Measurements from ENCODE around the gene CLEC18A.
"Not testable (repeated sequence)": the region's sequence is repeated elsewhere in the genome, so short reads cannot be mapped to it uniquely, and the experiment has no call there.

The CLEC18A gene

GRCh38 chr16:69965661-69966054, 14.5 kb downstream of the CLEC18A start:
- not testable (repeated sequence) for H3K79me2 ChIP-seq; H3K4me3 ChIP-seq (ENCODE audit: low read depth, low read length); H3K9ac ChIP-seq; H3K27ac ChIP-seq; H3K4me2 ChIP-seq (ENCODE audit: low read length); H3K4me1 ChIP-seq; H2AFZ ChIP-seq; H3K36me3 ChIP-seq (ENCODE audit: control insufficient read depth, insufficient read depth, low read length); H3K27me3 ChIP-seq (ENCODE audit: control insufficient read depth, insufficient read depth, low read length); H3K9me3 ChIP-seq (ENCODE audit: control insufficient read depth, low read length)

GRCh38 chr16:69967688-69968087, 16.6 kb downstream of the CLEC18A start:
- H3K79me2 ChIP-seq; H2AFZ ChIP-seq; H3K4me2 ChIP-seq (ENCODE audit: low read length); H3K27me3 ChIP-seq (ENCODE audit: control insufficient read depth, insufficient read depth, low read length); H3K36me3 ChIP-seq (ENCODE audit: control insufficient read depth, insufficient read depth, low read length); H3K9me3 ChIP-seq (ENCODE audit: control insufficient read depth, low read length); H3K27ac ChIP-seq; H3K4me1 ChIP-seq; H3K4me3 ChIP-seq (ENCODE audit: low read depth, low read length); H3K9ac ChIP-seq: not testable (repeated sequence)

- H2AFZ ChIP-seq; H3K79me2 ChIP-seq; H3K27me3 ChIP-seq (ENCODE audit: control insufficient read depth, insufficient read depth, low read length); H3K27ac ChIP-seq; H3K4me3 ChIP-seq (ENCODE audit: low read depth, low read length); H3K9me3 ChIP-seq (ENCODE audit: control insufficient read depth, low read length); H3K9ac ChIP-seq; H3K36me3 ChIP-seq (ENCODE audit: control insufficient read depth, insufficient read depth, low read length); H3K4me1 ChIP-seq; H3K4me2 ChIP-seq (ENCODE audit: low read length): not testable (repeated sequence)
These were observed 17.0 kb downstream of the CLEC18A start for GRCh38 chr16:69968125-69968524.

GRCh38 chr16:69969657-69970056, 18.5 kb downstream of the CLEC18A start:
- not testable (repeated sequence) for H3K4me3 ChIP-seq (ENCODE audit: low read depth, low read length); H2AFZ ChIP-seq; H3K4me1 ChIP-seq; H3K27ac ChIP-seq; H3K27me3 ChIP-seq (ENCODE audit: control insufficient read depth, insufficient read depth, low read length); H3K9ac ChIP-seq; H3K4me2 ChIP-seq (ENCODE audit: low read length); H3K79me2 ChIP-seq; H3K9me3 ChIP-seq (ENCODE audit: control insufficient read depth, low read length); H3K36me3 ChIP-seq (ENCODE audit: control insufficient read depth, insufficient read depth, low read length)

- not testable (repeated sequence) for H3K79me2 ChIP-seq; H3K27me3 ChIP-seq (ENCODE audit: control insufficient read depth, insufficient read depth, low read length); H3K36me3 ChIP-seq (ENCODE audit: control insufficient read depth, insufficient read depth, low read length); H3K9ac ChIP-seq; H3K4me2 ChIP-seq (ENCODE audit: low read length); H3K27ac ChIP-seq; H3K4me1 ChIP-seq; H2AFZ ChIP-seq; H3K4me3 ChIP-seq (ENCODE audit: low read depth, low read length); H3K9me3 ChIP-seq (ENCODE audit: control insufficient read depth, low read length)
These were observed 21.0 kb downstream of the CLEC18A start for GRCh38 chr16:69972120-69972519.

- H3K27ac ChIP-seq; H2AFZ ChIP-seq; H3K36me3 ChIP-seq (ENCODE audit: control insufficient read depth, insufficient read depth, low read length); H3K4me2 ChIP-seq (ENCODE audit: low read length); H3K9me3 ChIP-seq (ENCODE audit: control insufficient read depth, low read length); H3K27me3 ChIP-seq (ENCODE audit: control insufficient read depth, insufficient read depth, low read length); H3K79me2 ChIP-seq; H3K4me1 ChIP-seq; H3K4me3 ChIP-seq (ENCODE audit: low read depth, low read length); H3K9ac ChIP-seq: not testable (repeated sequence)
These were observed 21.8 kb downstream of the CLEC18A start for GRCh38 chr16:69972935-69973334.

- not testable (repeated sequence) for H2AFZ ChIP-seq; H3K9ac ChIP-seq; H3K4me2 ChIP-seq (ENCODE audit: low read length); H3K27ac ChIP-seq; H3K9me3 ChIP-seq (ENCODE audit: control insufficient read depth, low read length); H3K4me1 ChIP-seq; H3K79me2 ChIP-seq; H3K4me3 ChIP-seq (ENCODE audit: low read depth, low read length); H3K27me3 ChIP-seq (ENCODE audit: control insufficient read depth, insufficient read depth, low read length); H3K36me3 ChIP-seq (ENCODE audit: control insufficient read depth, insufficient read depth, low read length)
These were observed 34.1 kb downstream of the CLEC18A start for GRCh38 chr16:69985196-69985595.

GRCh38 chr16:69997956-69998355, 46.8 kb downstream of the CLEC18A start:
- not testable (repeated sequence) for H3K4me3 ChIP-seq (ENCODE audit: low read depth, low read length); H3K4me2 ChIP-seq (ENCODE audit: low read length); H3K4me1 ChIP-seq; H3K27ac ChIP-seq; H3K27me3 ChIP-seq (ENCODE audit: control insufficient read depth, insufficient read depth, low read length); H3K36me3 ChIP-seq (ENCODE audit: control insufficient read depth, insufficient read depth, low read length); H3K79me2 ChIP-seq; H3K9ac ChIP-seq; H2AFZ ChIP-seq; H3K9me3 ChIP-seq (ENCODE audit: control insufficient read depth, low read length)

GRCh38 chr16:69999801-70000200, 48.7 kb downstream of the CLEC18A start:
- not testable (repeated sequence) for H3K36me3 ChIP-seq (ENCODE audit: control insufficient read depth, insufficient read depth, low read length); H3K79me2 ChIP-seq; H3K27ac ChIP-seq; H2AFZ ChIP-seq; H3K4me2 ChIP-seq (ENCODE audit: low read length); H3K9ac ChIP-seq; H3K27me3 ChIP-seq (ENCODE audit: control insufficient read depth, insufficient read depth, low read length); H3K4me3 ChIP-seq (ENCODE audit: low read depth, low read length); H3K9me3 ChIP-seq (ENCODE audit: control insufficient read depth, low read length); H3K4me1 ChIP-seq

GRCh38 chr16:70003511-70003910, 52.4 kb downstream of the CLEC18A start:
- not testable (repeated sequence) for H3K9ac ChIP-seq; H3K4me2 ChIP-seq (ENCODE audit: low read length)

GRCh38 chr16:70008604-70009003, 57.5 kb downstream of the CLEC18A start:
- not testable (repeated sequence) for H3K36me3 ChIP-seq (ENCODE audit: control insufficient read depth, insufficient read depth, low read length)

More at GRCh38 chr16:70003511-70003910, 52.4 kb downstream of the CLEC18A start:
- not testable (repeated sequence) for H3K36me3 ChIP-seq (ENCODE audit: control insufficient read depth, insufficient read depth, low read length); H3K9me3 ChIP-seq (ENCODE audit: control insufficient read depth, low read length); H2AFZ ChIP-seq; H3K4me1 ChIP-seq; H3K4me3 ChIP-seq (ENCODE audit: low read depth, low read length); H3K27me3 ChIP-seq (ENCODE audit: control insufficient read depth, insufficient read depth, low read length); H3K27ac ChIP-seq; H3K79me2 ChIP-seq

GRCh38 chr16:70010615-70011014, 59.5 kb downstream of the CLEC18A start:
- not testable (repeated sequence) for H3K79me2 ChIP-seq; H2AFZ ChIP-seq; H3K4me3 ChIP-seq (ENCODE audit: low read depth, low read length); H3K9ac ChIP-seq; H3K27ac ChIP-seq; H3K4me2 ChIP-seq (ENCODE audit: low read length); H3K9me3 ChIP-seq (ENCODE audit: control insufficient read depth, low read length); H3K27me3 ChIP-seq (ENCODE audit: control insufficient read depth, insufficient read depth, low read length); H3K4me1 ChIP-seq; H3K36me3 ChIP-seq (ENCODE audit: control insufficient read depth, insufficient read depth, low read length)

More at GRCh38 chr16:70008604-70009003, 57.5 kb downstream of the CLEC18A start:
- not testable (repeated sequence) for H3K27ac ChIP-seq; H3K4me3 ChIP-seq (ENCODE audit: low read depth, low read length); H3K9ac ChIP-seq; H3K9me3 ChIP-seq (ENCODE audit: control insufficient read depth, low read length); H2AFZ ChIP-seq; H3K79me2 ChIP-seq; H3K4me2 ChIP-seq (ENCODE audit: low read length); H3K27me3 ChIP-seq (ENCODE audit: control insufficient read depth, insufficient read depth, low read length); H3K4me1 ChIP-seq
